ENCODE measurements around the gene GPX4. TPM values are rescaled to one million over a fixed set of nuclear protein-coding genes. Genes with fewer than 3 reads are reported as not detected.

The GPX4 gene
- total and polyA plus RNA-seq, 9 of the 15 experiments (the other 6 are each of a cell fraction or from before 2014, with no cell fraction given), result 61.4 to 661 (median 349) TPM

GRCh38 chr19:1131718-1132551 is 28.1 kb downstream of the GPX4 start (continued):
- TF ChIP-seq ZNF444 (CRISPR knock-in tag; IDR thresholded peaks at IDR 0.05) (no peak), ZKSCAN1 (IDR thresholded peaks at IDR 0.05; ENCODE audit: low read depth, low read length) (no peak), CBX3 (IDR thresholded peaks at IDR 0.05; ENCODE audit: borderline replicate concordance in 1 of 2, low read length in 2 of 2) (no peak), DNMT1 (IDR thresholded peaks at IDR 0.05) (no peak), HBP1 (CRISPR knock-in tag; IDR thresholded peaks at IDR 0.05) (no peak), HLTF (IDR thresholded peaks at IDR 0.05) (no peak), COPS2 (conservative IDR thresholded peaks at IDR 0.05) (no peak), BCLAF1 (IDR thresholded peaks at IDR 0.05; ENCODE audit: borderline replicate concordance in 1 of 2, control insufficient read depth in 1 of 2, low read depth in 2 of 2, low read length in 1 of 2) (no peak), SIX5 (IDR thresholded peaks at IDR 0.05; ENCODE audit: borderline replicate concordance in 1 of 2, insufficient read depth in 1 of 2, low read depth in 1 of 2, low read length in 2 of 2) (no peak), ZFP36 (IDR thresholded peaks at IDR 0.05; ENCODE audit: low read depth, low read length, partially characterized antibody) (no peak), GATAD2A (IDR thresholded peaks at IDR 0.05) (no peak), SIN3B (IDR thresholded peaks at IDR 0.05; ENCODE audit: low read depth) (no peak), PRDM10 (IDR thresholded peaks at IDR 0.05; ENCODE audit: partially characterized antibody) (no peak), GABPA (tag; conservative IDR thresholded peaks at IDR 0.05; ENCODE audit: low read depth) (peak; percentile 67)
- TF ChIP-seq, protein P1, sequence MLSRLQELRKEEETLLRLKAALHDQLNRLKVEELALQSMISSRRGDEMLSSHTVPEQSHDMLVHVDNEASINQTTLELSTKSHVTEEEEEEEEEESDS (CRISPR knock-in tag; IDR thresholded peaks at IDR 0.05), result no peak
- TF ChIP-seq, protein P2, sequence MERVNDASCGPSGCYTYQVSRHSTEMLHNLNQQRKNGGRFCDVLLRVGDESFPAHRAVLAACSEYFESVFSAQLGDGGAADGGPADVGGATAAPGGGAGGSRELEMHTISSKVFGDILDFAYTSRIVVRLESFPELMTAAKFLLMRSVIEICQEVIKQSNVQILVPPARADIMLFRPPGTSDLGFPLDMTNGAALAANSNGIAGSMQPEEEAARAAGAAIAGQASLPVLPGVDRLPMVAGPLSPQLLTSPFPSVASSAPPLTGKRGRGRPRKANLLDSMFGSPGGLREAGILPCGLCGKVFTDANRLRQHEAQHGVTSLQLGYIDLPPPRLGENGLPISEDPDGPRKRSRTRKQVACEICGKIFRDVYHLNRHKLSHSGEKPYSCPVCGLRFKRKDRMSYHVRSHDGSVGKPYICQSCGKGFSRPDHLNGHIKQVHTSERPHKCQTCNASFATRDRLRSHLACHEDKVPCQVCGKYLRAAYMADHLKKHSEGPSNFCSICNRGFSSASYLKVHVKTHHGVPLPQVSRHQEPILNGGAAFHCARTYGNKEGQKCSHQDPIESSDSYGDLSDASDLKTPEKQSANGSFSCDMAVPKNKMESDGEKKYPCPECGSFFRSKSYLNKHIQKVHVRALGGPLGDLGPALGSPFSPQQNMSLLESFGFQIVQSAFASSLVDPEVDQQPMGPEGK (CRISPR knock-in tag; IDR thresholded peaks at IDR 0.05; ENCODE audit: borderline replicate concordance), result no peak
